ENCODE results near the gene USP13.

USP13 gene

DNA sequence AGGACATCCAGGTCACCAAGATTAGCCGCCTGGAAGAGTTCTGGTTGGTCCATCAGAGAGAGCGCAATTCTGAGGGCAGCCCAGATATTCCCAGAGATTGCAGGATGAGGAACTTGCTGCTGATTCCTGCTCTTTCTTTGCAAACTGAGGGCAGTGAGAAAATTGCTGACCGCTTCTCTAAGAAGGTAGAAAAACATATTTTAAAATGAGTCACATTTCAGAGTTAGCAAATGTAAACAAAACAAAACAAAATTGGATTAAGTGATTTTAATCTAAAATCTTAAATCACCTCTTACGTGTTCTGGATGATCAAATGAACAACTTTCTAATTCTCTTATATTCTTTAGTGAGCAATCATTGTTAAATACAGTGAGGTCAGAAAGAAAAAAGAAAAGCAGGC, 149.0 kb downstream of the USP13 start:
- no peak for FAIRE-seq

GRCh38 chr3:179806177-179806576, 153.3 kb downstream of the USP13 start:
- no peak for FAIRE-seq

- no peak for FAIRE-seq
Observed at GRCh38 chr3:179807588-179807987, 154.7 kb downstream of the USP13 start.

GRCh38 chr3:179809639-179810038, 156.8 kb downstream of the USP13 start:
- FAIRE-seq: no peak

GRCh38 chr3:179811321-179812095, 158.7 kb downstream of the USP13 start:
- FAIRE-seq: peak; percentile 90

GRCh38 chr3:179812096-179812382, 159.2 kb downstream of the USP13 start:
- FAIRE-seq: peak; percentile 36

DNA sequence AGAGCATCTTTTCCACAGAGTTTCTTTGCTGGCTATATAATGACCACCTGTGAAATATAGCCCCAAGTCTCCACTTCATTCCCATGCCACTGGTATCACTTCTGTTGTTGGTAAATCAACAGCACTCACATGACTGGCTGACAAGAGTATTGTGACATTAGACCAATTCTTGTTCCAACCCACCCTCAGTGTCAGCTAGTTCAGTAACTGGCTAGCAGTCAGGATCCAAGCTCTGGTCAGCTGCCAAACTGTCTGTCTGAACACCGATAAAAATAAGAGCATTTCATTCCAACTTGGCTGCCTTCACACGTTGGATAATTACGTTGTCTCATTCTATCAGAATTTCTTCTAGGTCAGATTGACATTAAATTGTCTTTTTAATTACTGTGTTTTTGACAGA, 166.5 kb downstream of the USP13 start:
- FAIRE-seq: no peak

GRCh38 chr3:179822296-179822695, 169.5 kb downstream of the USP13 start:
- no peak for FAIRE-seq

GRCh38 chr3:179825527-179826246, 172.8 kb downstream of the USP13 start:
- FAIRE-seq: no peak

DNA sequence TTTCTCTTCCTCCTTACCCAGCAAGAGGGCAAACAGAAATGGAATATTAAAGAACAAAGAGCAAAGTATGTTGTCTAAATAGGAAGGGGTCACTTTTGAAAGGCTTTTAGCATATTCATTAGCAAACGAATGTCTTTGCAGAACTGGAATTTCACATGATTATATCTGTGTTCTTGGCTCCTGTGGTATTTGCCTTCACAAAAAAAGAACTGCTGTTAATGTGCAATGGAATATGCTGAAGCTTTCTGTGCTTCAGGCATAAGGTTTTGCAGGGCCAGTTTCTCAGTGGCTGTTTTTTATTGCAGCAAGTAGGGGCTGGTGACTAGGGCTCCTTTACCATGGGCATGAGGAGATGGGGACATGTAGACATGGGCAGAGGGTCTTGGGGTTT, 173.4 kb downstream of the USP13 start:
- no peak for FAIRE-seq

GRCh38 chr3:179828738-179829137, 175.9 kb downstream of the USP13 start:
- no peak for FAIRE-seq

GRCh38 chr3:179829401-179829800, 176.6 kb downstream of the USP13 start:
- FAIRE-seq: no peak

DNA sequence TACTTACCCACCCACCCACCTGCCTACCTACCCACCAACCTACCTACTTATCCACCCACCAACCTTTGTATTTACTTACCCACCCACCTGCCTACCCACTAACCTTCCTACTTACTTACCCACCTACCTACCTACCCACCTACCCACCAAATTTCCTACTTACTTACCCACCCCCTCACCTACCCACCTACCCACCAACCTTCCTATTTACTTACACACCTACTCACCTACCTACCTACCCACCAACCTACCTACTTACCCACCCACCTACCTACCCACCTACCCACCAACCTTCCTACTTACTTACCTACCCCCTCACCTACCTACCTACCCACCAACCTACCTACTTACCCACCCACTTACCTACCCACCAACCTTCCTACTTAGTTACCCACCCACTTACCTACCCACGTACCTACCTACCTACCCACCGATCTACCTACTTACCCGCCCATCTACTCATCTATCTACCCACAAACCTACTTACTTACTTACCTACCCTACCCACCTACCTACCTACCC, 179.6 kb downstream of the USP13 start:
- FAIRE-seq: no peak

GRCh38 chr3:179833294-179833693, 180.5 kb downstream of the USP13 start:
- FAIRE-seq: no peak

DNA sequence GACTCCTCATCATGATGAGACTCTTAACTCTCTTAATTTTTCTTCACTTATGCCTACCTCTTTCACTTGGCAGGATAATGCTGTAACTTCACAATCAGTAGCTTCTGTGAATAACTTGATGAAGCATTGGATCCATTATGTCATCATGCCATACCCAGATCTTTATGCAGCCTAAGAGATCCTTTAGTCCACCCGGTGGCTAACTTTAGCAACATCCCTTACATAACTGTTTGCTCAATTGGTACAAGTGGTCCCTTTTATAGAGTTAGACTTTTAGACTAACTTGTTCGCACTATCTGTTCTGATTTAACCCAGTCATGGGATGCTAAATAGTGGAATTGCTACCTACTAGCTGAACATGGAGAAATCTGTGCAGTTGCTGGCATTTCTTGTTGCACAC, 184.5 kb downstream of the USP13 start:
- FAIRE-seq: no peak

Measured in islet of Langerhans (tissue), 1 donor.